Activated CD4-positive, alpha-beta T cell treated with anti-CD3 and anti-CD28 coated beads, Interleukin-2, Interleukin-4, amounts not matched to agents 100 ng/mL and 50 ng/mL, durations not matched to agents 16 hours and 8 hours (primary cell): ENCODE data around the gene OR7G1.
"Not testable (repeated sequence)": the region's sequence is repeated elsewhere in the genome, so short reads cannot be mapped to it uniquely, and the experiment has no call there.

Source experiments
- DNase-seq: peaks from one replicate; pipeline ENCODE4 v3.0.0-alpha.2; 2020; ENCODE audit warnings: low spot score

OR7G1 gene

GRCh38 chr19:9076901-9077300, 38.7 kb downstream of the OR7G1 start:
- no peak for DNase-seq

- no peak for DNase-seq
These were observed 40.3 kb downstream of the OR7G1 start for GRCh38 chr19:9075064-9075949.

GRCh38 chr19:9073806-9074205, 41.8 kb downstream of the OR7G1 start:
- no peak for DNase-seq

- not testable (repeated sequence) for DNase-seq
These were observed 43.8 kb downstream of the OR7G1 start for GRCh38 chr19:9071720-9072119.

- no peak for DNase-seq
These were observed 45.5 kb downstream of the OR7G1 start for GRCh38 chr19:9070066-9070465.

GRCh38 chr19:9065457-9066014, 50.0 kb downstream of the OR7G1 start:
- no peak for DNase-seq
